Activated CD4-positive, alpha-beta T cell treated with anti-CD3 and anti-CD28 coated beads, Interleukin-2, amount 50 U/mL, for 1 hour (primary cell): ENCODE results near the gene ASMTL.
"Not testable (repeated sequence)": the region's sequence is repeated elsewhere in the genome, so short reads cannot be mapped to it uniquely, and the experiment has no call there.

Source experiments
- DNase-seq: peaks from one replicate; pipeline ENCODE4 v3.0.0-alpha.2; 2020

The ASMTL gene

GRCh38 chrX:1452516-1453394 is at the start of gene ASMTL:
Gene ASMTL (minus strand): TSS chrX:1452909. CDS start chrX:1452840, 69 bp downstream.
- DNase-seq: peak; percentile 100

GRCh38 chrX:1502241-1502640 is 49.5 kb upstream of the ASMTL start:
- DNase-seq: no peak

GRCh38 chrX:1500701-1501624 is 48.3 kb upstream of the ASMTL start:
- DNase-seq: no peak

GRCh38 chrX:1496076-1496475 is 43.4 kb upstream of the ASMTL start:
- DNase-seq: no peak

- DNase-seq: no peak
Measured at GRCh38 chrX:1493877-1494510, 41.3 kb upstream of the ASMTL start.

- no peak for DNase-seq
Measured at GRCh38 chrX:1493412-1493811, 40.7 kb upstream of the ASMTL start.

GRCh38 chrX:1492421-1493012 is 39.8 kb upstream of the ASMTL start:
- DNase-seq: no peak

- DNase-seq: no peak
Measured at GRCh38 chrX:1491851-1492349, 39.2 kb upstream of the ASMTL start.

GRCh38 chrX:1491248-1491647 is 38.5 kb upstream of the ASMTL start:
- not testable (repeated sequence) for DNase-seq

GRCh38 chrX:1490723-1491122 is 38.0 kb upstream of the ASMTL start:
- not testable (repeated sequence) for DNase-seq

- DNase-seq: not testable (repeated sequence)
Measured at GRCh38 chrX:1489354-1489753, 36.6 kb upstream of the ASMTL start.

- DNase-seq: no peak
Measured at GRCh38 chrX:1488745-1489144, 36.0 kb upstream of the ASMTL start.

GRCh38 chrX:1488141-1488540 is 35.4 kb upstream of the ASMTL start:
- DNase-seq: no peak

GRCh38 chrX:1487401-1487800 is 34.7 kb upstream of the ASMTL start:
- DNase-seq: no peak

GRCh38 chrX:1486749-1487361 is 34.1 kb upstream of the ASMTL start:
- DNase-seq: no peak

GRCh38 chrX:1486177-1486576 is 33.5 kb upstream of the ASMTL start:
- no peak for DNase-seq

- no peak for DNase-seq
Measured at GRCh38 chrX:1485033-1485432, 32.3 kb upstream of the ASMTL start.

- DNase-seq: no peak
Measured at GRCh38 chrX:1484638-1485019, 31.9 kb upstream of the ASMTL start.

- no peak for DNase-seq
Measured at GRCh38 chrX:1483843-1484637, 31.3 kb upstream of the ASMTL start.

GRCh38 chrX:1482530-1482928 is 29.8 kb upstream of the ASMTL start:
- DNase-seq: not testable (repeated sequence)
